WTC11 (cell line): Measurements from ENCODE around the gene TMEM165.

Source experiments
- CREM ChIP-seq: sonication (generic); formaldehyde crosslinking; IDR thresholded peaks from 2 replicates; pipeline ENCODE4 v1.8.1; 2022; ENCODE audit warnings: mild to moderate bottlenecking, missing genetic modification reagents, moderate library complexity
- CTCF ChIP-seq: fragments of 200-600 bp; IDR thresholded peaks from 2 replicates; pipeline ENCODE4 v1.8.0; 2022; ENCODE audit warnings: antibody characterized with exemption
- E2F4 ChIP-seq: sonication (generic); formaldehyde crosslinking; IDR thresholded peaks from 2 replicates; pipeline ENCODE4 v1.8.1; 2022; ENCODE audit warnings: low read depth, mild to moderate bottlenecking, moderate library complexity, missing genetic modification reagents, borderline replicate concordance
- FOXJ3 ChIP-seq: sonication (generic); formaldehyde crosslinking; IDR thresholded peaks from 2 replicates; pipeline ENCODE4 v1.9.0; 2021; ENCODE audit warnings: missing genetic modification reagents, mild to moderate bottlenecking, borderline replicate concordance
- JAZF1 ChIP-seq: fragments of 250-450 bp; sonication (Bioruptor Pico); IDR thresholded peaks from 2 replicates; pipeline ENCODE4 v1.9.0; 2021; ENCODE audit warnings: moderate library complexity, mild to moderate bottlenecking, inconsistent platforms
- KAT7 ChIP-seq: sonication (generic); formaldehyde crosslinking; IDR thresholded peaks from 2 replicates; pipeline ENCODE4 v1.8.1; 2023; ENCODE audit warnings: missing genetic modification reagents, mild to moderate bottlenecking, borderline replicate concordance
- MAX ChIP-seq: sonication (generic); formaldehyde crosslinking; IDR thresholded peaks from 2 replicates; pipeline ENCODE4 v1.8.0; 2022; ENCODE audit warnings: mild to moderate bottlenecking, missing genetic modification reagents
- SMAD3 ChIP-seq: sonication (generic); formaldehyde crosslinking; IDR thresholded peaks from 2 replicates; pipeline ENCODE4 v1.8.0; 2022; ENCODE audit warnings: missing genetic modification reagents, mild to moderate bottlenecking, borderline replicate concordance
- SP1 ChIP-seq: sonication (generic); formaldehyde crosslinking; conservative IDR thresholded peaks from 2 replicates; pipeline ENCODE4 v1.8.1; 2022; ENCODE audit warnings: missing genetic modification reagents

- TF ChIP-seq CTCF (no peak), E2F4 (CRISPR knock-in tag) (no peak), SMAD3 (no peak), MAX (no peak), KAT7 (no peak), FOXJ3 (CRISPR knock-in tag) (no peak), JAZF1 (no peak), SP1 (CRISPR knock-in tag) (no peak), CREM (CRISPR knock-in tag) (no peak)
These were observed 39.5 kb downstream of the TMEM165 start for GRCh38 chr4:55435141-55435841.
